SK-N-SH (cell line): ENCODE results near the gene CD6. TPM values are rescaled to one million over a fixed set of nuclear protein-coding genes. Genes with fewer than 3 reads are reported as not detected.

Source experiments
- CTCF ChIA-PET: fragments of 300-600, 350-600 bp; formaldehyde crosslinking; extraction: SDS; loops from one replicate; lab custom pipeline; 2021; lab: Yijun Ruan, JAX
- POLR2A ChIA-PET: fragments of 350-600 bp; sonication (Branson Sonifier 250); formaldehyde crosslinking; extraction: SDS; loops from one replicate; lab custom pipeline; 2020; ENCODE audit warnings: antibody characterized with exemption, inconsistent platforms; lab: Yijun Ruan, JAX
- DNase-seq: peaks from one replicate; pipeline ENCODE4 v3.0.0; 2012
- H2AFZ ChIP-seq: fragments of 200-600 bp; sonication (generic); 2 replicates; pipeline ENCODE4 v1.8.1; 2016; ENCODE audit warnings: antibody characterized with exemption, mild to moderate bottlenecking, low read depth
- H3F3A ChIP-seq: fragments of 200-600 bp; sonication (generic); replicated peaks from 2 replicates; pipeline ENCODE3; 2016; ENCODE audit warnings: antibody characterized with exemption, mild to moderate bottlenecking; ENCODE audit not compliant: insufficient read depth
- H3K27ac ChIP-seq, 2 experiments: fragments of 200-500 bp in 1 of 2; fragments of 200-600 bp in 1 of 2; sonication (Bioruptor generic) in 1 of 2; sonication (generic), shearing (Covaris generic) in 1 of 2; 2 replicates each; pipeline versions ENCODE4 v1.5.1 to v1.6.1; 2014 to 2016; ENCODE audit warnings: low read depth in 2 of 2, inconsistent platforms in 1 of 2, low read length in 1 of 2, mild to moderate bottlenecking in 1 of 2, mixed read lengths in 1 of 2
- H3K27me3 ChIP-seq: fragments of 200-600 bp; sonication (generic), shearing (Covaris generic); 2 replicates; pipeline ENCODE4 v1.6.1; 2016; ENCODE audit warnings: mixed run types; ENCODE audit not compliant: insufficient read depth
- H3K36me3 ChIP-seq, 2 experiments: fragments of 200-500 bp in 1 of 2; fragments of 200-600 bp in 1 of 2; sonication (Bioruptor generic) in 1 of 2; sonication (generic) in 1 of 2; replicated peaks in 1 of 2; 2 replicates each; pipeline versions ENCODE3 to v1.5.1; 2014 to 2016; ENCODE audit warnings: low read length in 1 of 2, mild to moderate bottlenecking in 1 of 2; ENCODE audit not compliant: insufficient read depth in 2 of 2, control insufficient read depth in 1 of 2
- H3K4me1 ChIP-seq, 2 experiments: fragments of 200-500 bp in 1 of 2; fragments of 200-600 bp in 1 of 2; sonication (Bioruptor generic) in 1 of 2; sonication (generic), shearing (Covaris generic) in 1 of 2; 2 replicates each; pipeline versions ENCODE4 v1.5.1 to v1.6.1; 2014 to 2016; ENCODE audit warnings: low read depth in 1 of 2, low read length in 1 of 2, mixed run types in 1 of 2; ENCODE audit not compliant: insufficient read depth in 2 of 2, control insufficient read depth in 1 of 2
- H3K4me2 ChIP-seq: fragments of 200-600 bp; sonication (generic), shearing (Covaris generic); 2 replicates; pipeline ENCODE4 v1.6.1; 2017; ENCODE audit warnings: mixed run types
- H3K4me3 ChIP-seq, 2 experiments: fragments of 200-500 bp in 1 of 2; fragments of 200-600 bp in 1 of 2; sonication (Bioruptor generic) in 1 of 2; sonication (generic), shearing (Covaris generic) in 1 of 2; 2 replicates each; pipeline versions ENCODE4 v1.5.1 to v1.8.1; 2014 to 2016; ENCODE audit warnings: low read depth in 2 of 2, inconsistent platforms in 1 of 2, low read length in 1 of 2, mild to moderate bottlenecking in 1 of 2, mixed read lengths in 1 of 2, moderate library complexity in 1 of 2
- H3K79me2 ChIP-seq: fragments of 200-600 bp; sonication (generic); 2 replicates; pipeline ENCODE4 v1.8.1; 2017; ENCODE audit warnings: mild to moderate bottlenecking; ENCODE audit not compliant: insufficient read depth
- H3K9ac ChIP-seq: fragments of 200-600 bp; sonication (generic); 2 replicates; pipeline ENCODE4 v1.6.1; 2017; ENCODE audit warnings: mixed run types
- H3K9me2 ChIP-seq: fragments of 200-600 bp; sonication (generic); 2 replicates; pipeline ENCODE4 v1.6.1; 2017; ENCODE audit warnings: mixed run types
- H3K9me3 ChIP-seq: fragments of 200-600 bp; sonication (generic); 2 replicates; pipeline ENCODE4 v1.6.1; 2017; ENCODE audit warnings: mixed run types, mild to moderate bottlenecking, moderate library complexity
- H4K20me1 ChIP-seq: fragments of 200-600 bp; sonication (generic); 2 replicates; pipeline ENCODE4 v1.6.1; 2017; ENCODE audit warnings: mild to moderate bottlenecking, mixed run types; ENCODE audit not compliant: insufficient read depth
- FOXM1 ChIP-seq: IDR thresholded peaks from 2 replicates; pipeline ENCODE4 v1.4.0; 2012; ENCODE audit warnings: low read depth, mild to moderate bottlenecking
- MXI1 ChIP-seq: IDR thresholded peaks from 2 replicates; pipeline ENCODE4 v1.6.1; 2012; ENCODE audit warnings: mild to moderate bottlenecking, low read depth, low read length, improper control_type of control experiment
- NFIC ChIP-seq: IDR thresholded peaks from 2 replicates; pipeline ENCODE4 v1.4.0; 2012; ENCODE audit warnings: borderline replicate concordance
- POLR2AphosphoS5 ChIP-seq: IDR thresholded peaks from 2 replicates; pipeline ENCODE4 v1.6.1; 2012; ENCODE audit warnings: low read depth, low read length
- RCOR1 ChIP-seq: fragments of 150-350 bp; IDR thresholded peaks from 2 replicates; pipeline ENCODE4 v1.6.1; 2017; ENCODE audit warnings: antibody characterized with exemption, low read length
- RXRA ChIP-seq: IDR thresholded peaks from 2 replicates; pipeline ENCODE4 v1.4.0; 2012; ENCODE audit warnings: low read depth, mild to moderate bottlenecking, borderline replicate concordance
- SIN3A ChIP-seq: IDR thresholded peaks from 2 replicates; pipeline ENCODE4 v1.6.1; 2012; ENCODE audit warnings: low read depth, mild to moderate bottlenecking, low read length, moderate library complexity, borderline replicate concordance
- SMC3 ChIP-seq: IDR thresholded peaks from 2 replicates; pipeline ENCODE4 v1.6.1; 2012; ENCODE audit warnings: low read depth, low read length, improper control_type of control experiment
- TAF1 ChIP-seq: IDR thresholded peaks from 2 replicates; pipeline ENCODE4 v1.6.1; 2012; ENCODE audit warnings: low read depth, mild to moderate bottlenecking, low read length, moderate library complexity, borderline replicate concordance
- TEAD4 ChIP-seq: IDR thresholded peaks from 2 replicates; pipeline ENCODE4 v1.4.0; 2012; ENCODE audit warnings: mild to moderate bottlenecking, borderline replicate concordance; ENCODE audit not compliant: insufficient read depth
- USF2 ChIP-seq: fragments of 150-350 bp; IDR thresholded peaks from 2 replicates; pipeline ENCODE4 v1.6.1; 2017; ENCODE audit warnings: antibody characterized with exemption, low read length, low read depth, borderline replicate concordance
- YY1 ChIP-seq: IDR thresholded peaks from 2 replicates; pipeline ENCODE4 v1.4.0; 2012; ENCODE audit warnings: low read depth, mild to moderate bottlenecking
- ZBTB33 ChIP-seq: IDR thresholded peaks from 2 replicates; pipeline ENCODE4 v1.4.0; 2012; ENCODE audit warnings: low read depth, borderline replicate concordance
- WGBS: methylation state at CpG from one replicate; pipeline ENCODE4 v1.1.6; 2017; ENCODE audit warnings: low lambda C conversion rate; 5-methylcytosine and 5-hydroxymethylcytosine counted together
- polyA plus RNA-seq, 3 experiments: library from polyadenylated mRNA; depleted of rRNA; stranded (reverse); fragments of >200 nt; gene quantifications; 2 replicates each; pipeline ENCODE4 v1.2.3, GENCODE V29; 2012
- TF ChIP-seq, protein P1 (sequence below): IDR thresholded peaks from 2 replicates; pipeline ENCODE4; 2012

CD6 gene
- polyA plus RNA-seq, 1 of the 3 experiments (the other 2 are of a cell fraction) = not detected

- Histone ChIP-seq H3K27me3 (no peaks in the 10 kb centered on the region), H3K36me3 (no peaks in the 10 kb centered on the region), H3K9me2 (no peaks in the 10 kb centered on the region), H3F3A (no peaks in the 10 kb centered on the region), H3K79me2 (no peaks in the 10 kb centered on the region), H2AFZ (no peak overlapping the region), H3K4me3 (no peak overlapping the region), H3K9ac (no peak overlapping the region), H3K27ac (no peak overlapping the region), H3K4me2 (no peak overlapping the region), H3K4me1 (no peaks in the 10 kb centered on the region), H3K9me3 (no peaks in the 10 kb centered on the region), H4K20me1 (no peaks in the 10 kb centered on the region)
- TF ChIP-seq TEAD4 (no peak), USF2 (no peak), SIN3A (no peak), POLR2AphosphoS5 (no peak), ZBTB33 (no peak), FOXM1 (no peak), TAF1 (no peak), YY1 (no peak), SMC3 (no peak), RCOR1 (no peak), NFIC (no peak)
- TF ChIP-seq, protein P1, sequence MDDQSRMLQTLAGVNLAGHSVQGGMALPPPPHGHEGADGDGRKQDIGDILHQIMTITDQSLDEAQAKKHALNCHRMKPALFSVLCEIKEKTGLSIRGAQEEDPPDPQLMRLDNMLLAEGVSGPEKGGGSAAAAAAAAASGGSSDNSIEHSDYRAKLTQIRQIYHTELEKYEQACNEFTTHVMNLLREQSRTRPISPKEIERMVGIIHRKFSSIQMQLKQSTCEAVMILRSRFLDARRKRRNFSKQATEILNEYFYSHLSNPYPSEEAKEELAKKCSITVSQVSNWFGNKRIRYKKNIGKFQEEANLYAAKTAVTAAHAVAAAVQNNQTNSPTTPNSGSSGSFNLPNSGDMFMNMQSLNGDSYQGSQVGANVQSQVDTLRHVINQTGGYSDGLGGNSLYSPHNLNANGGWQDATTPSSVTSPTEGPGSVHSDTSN = no peak
- DNase-seq = no peak
- CTCF ChIA-PET = interaction anchor here (0.6 to 1.5 kb wide), 3 partner anchors 24 to 112 kb away, joined by 3 to 5 read pairs (median 4); no protein-coding TSS in a partner anchor
- WGBS = 60% methylated on average over 7 of the region's 7 CpGs
- POLR2A ChIA-PET = no interaction called here
Observed at GRCh38 chr11:61018059-61018458, 46.6 kb downstream of the CD6 start.

DNA sequence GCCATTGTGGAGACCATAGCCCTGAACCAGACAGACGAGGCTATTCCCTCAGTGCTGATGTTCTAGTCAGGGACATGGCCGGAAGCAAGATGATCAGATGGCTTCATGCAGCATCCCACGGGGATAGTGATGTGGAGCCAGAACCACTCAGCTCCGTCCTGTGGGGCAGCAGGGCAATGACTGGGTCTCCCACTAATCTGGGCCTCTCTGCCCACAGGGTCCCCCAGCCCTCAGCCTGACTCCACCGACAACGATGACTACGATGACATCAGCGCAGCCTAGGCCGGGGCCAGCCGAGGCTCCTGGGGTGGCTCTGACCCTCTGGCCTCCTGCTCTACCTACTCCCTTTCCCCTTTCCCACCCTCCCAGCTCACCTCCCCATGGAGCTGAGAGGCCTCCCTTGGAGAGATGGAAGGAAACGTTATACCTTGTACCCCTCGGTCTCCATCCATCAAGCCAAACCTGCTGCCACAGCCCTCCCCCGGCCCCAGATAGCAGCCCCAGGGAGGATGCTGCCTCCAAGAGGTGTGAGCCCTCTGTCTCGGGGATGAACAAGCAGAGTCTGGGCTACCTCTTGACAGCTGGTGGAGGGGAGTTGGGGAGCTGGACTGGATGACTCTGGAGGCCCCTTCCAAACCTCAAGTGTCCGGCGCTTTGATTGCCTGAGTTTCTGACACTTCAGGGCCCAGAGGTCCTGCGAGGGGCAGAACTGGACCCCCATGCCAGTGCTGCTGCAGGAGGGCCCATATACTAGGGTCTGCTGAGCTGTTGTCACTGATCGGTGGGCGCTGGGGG, 47.8 kb downstream of the CD6 start:
- no peaks in the 10 kb centered on the region for H3K9me2 ChIP-seq
- no peak overlapping the region for H3K27ac ChIP-seq
- no peaks in the 10 kb centered on the region for H3K9me3 ChIP-seq
- no peak overlapping the region for H3K9ac ChIP-seq
- DNase-seq = no peak
- no peak for TF ChIP-seq RXRA
- no peak for TF ChIP-seq MXI1
- TF ChIP-seq, all 33 proteins: peak for 0
- Histone ChIP-seq H3K4me2 (no peak overlapping the region), H3K79me2 (no peaks in the 10 kb centered on the region), H2AFZ (no peak overlapping the region), H3F3A (no peaks in the 10 kb centered on the region), H3K4me1 (no peaks in the 10 kb centered on the region; a peak in 1 of 4 replicates), H3K36me3 (no peaks in the 10 kb centered on the region), H3K4me3 (no peak overlapping the region), H3K27me3 (no peaks in the 10 kb centered on the region), H4K20me1 (no peaks in the 10 kb centered on the region)
- ChIA-PET CTCF (interaction anchor here (1.5 kb wide), 1 partner anchor 111 kb away, joined by 4 read pairs; no protein-coding TSS in a partner anchor), POLR2A (no interaction called here)
- 68% methylated on average over 12 of the region's 19 CpGs for WGBS
